Spleen (tissue), 11 donors: Measurements from ENCODE around the gene FAM171A1. TPM values are rescaled to one million over a fixed set of nuclear protein-coding genes. Genes with fewer than 3 reads are reported as not detected.
"Not testable (repeated sequence)": the region's sequence is repeated elsewhere in the genome, so short reads cannot be mapped to it uniquely, and the experiment has no call there.

Experiments used
- DNase-seq: peaks from one replicate; pipeline ENCODE4 v3.0.0-alpha.2; 2020
- H3K27ac ChIP-seq, 8 donors: fragments of 200-600 bp; sonication (generic) in 7 of 8; 1 replicate in 4 of 8; 2 replicates in 4 of 8; pipeline versions ENCODE4 v1.5.0 to v1.8.0; 2016 to 2021; ENCODE audit warnings: inconsistent platforms in 4 of 8, mild to moderate bottlenecking in 4 of 8, moderate library complexity in 1 of 8
- H3K27me3 ChIP-seq, 7 donors: fragments of 200-600 bp; sonication (generic) in 6 of 7; replicated peaks in 1 of 7; 1 replicate in 4 of 7; 2 replicates in 3 of 7; pipeline versions ENCODE4 v1.5.0 to v1.8.0; 2016 to 2021; ENCODE audit warnings: inconsistent platforms in 3 of 7, mild to moderate bottlenecking in 1 of 7
- H3K36me3 ChIP-seq, 6 donors: fragments of 200-600 bp; sonication (generic) in 5 of 6; 1 replicate in 4 of 6; 2 replicates in 2 of 6; pipeline versions ENCODE4 v1.5.0 to v1.8.0; 2016 to 2021; ENCODE audit warnings: inconsistent platforms in 2 of 6
- H3K4me1 ChIP-seq, 6 donors: fragments of 200-600 bp; sonication (generic) in 5 of 6; 1 replicate in 3 of 6; 2 replicates in 3 of 6; pipeline versions ENCODE4 v1.5.0 to v1.8.0; 2016 to 2021; ENCODE audit warnings: inconsistent platforms in 3 of 6
- H3K4me3 ChIP-seq, 8 donors: fragments of 200-600 bp; sonication (generic) in 7 of 8; 1 replicate in 4 of 8; 2 replicates in 4 of 8; pipeline versions ENCODE4 v1.5.0 to v1.8.0; 2016 to 2021; ENCODE audit warnings: inconsistent platforms in 4 of 8, mild to moderate bottlenecking in 4 of 8, moderate library complexity in 2 of 8
- H3K9me3 ChIP-seq, 8 donors: fragments of 200-600 bp; sonication (generic) in 7 of 8; 1 replicate in 4 of 8; 2 replicates in 4 of 8; pipeline versions ENCODE4 v1.5.0 to v1.8.0; 2016 to 2021; ENCODE audit warnings: inconsistent platforms in 4 of 8
- POLR2A ChIP-seq, 3 donors: fragments of 450-650 bp; IDR thresholded peaks; one replicate each; pipeline ENCODE4 v1.5.1; 2017; ENCODE audit warnings: antibody characterized with exemption in 3 of 3, mild to moderate bottlenecking in 1 of 3
- POLR2AphosphoS5 ChIP-seq, 3 donors: sonication (generic); formaldehyde crosslinking; IDR thresholded peaks; one replicate each; pipeline ENCODE4 v1.5.1; 2017; ENCODE audit warnings: antibody characterized with exemption in 3 of 3
- WGBS, 5 donors: extraction: QIAGEN DNeasy Blood & Tissue Kit in 3 of 5; methylation state at CpG; one replicate each; pipeline versions ENCODE4 v1.1.5 to v1.1.7; 2013 to 2018; 5-methylcytosine and 5-hydroxymethylcytosine counted together
- intact Hi-C: fragments of 100-400 bp; cut with DNase I; formaldehyde crosslinking; loops from one replicate; pipeline ENCODE4 v1.15.0; 2023; ENCODE audit warnings: low total_unique reads
- polyA plus RNA-seq, 3 donors: library from polyadenylated mRNA; stranded (reverse); fragments of 200-250 nt; gene quantifications; one replicate each; pipeline ENCODE4 v1.2.1, GENCODE V29; 2013
- total RNA-seq, 7 donors: library from RNA; depleted of rRNA in 3 of 7; stranded (reverse); fragments of >200 nt in 3 of 7; fragmentation: NEBNext Ultra II Directional in 4 of 7; extraction: Animal tissue kit (Norgen Biotek cat#: 25700) in 4 of 7; gene quantifications; one replicate each; pipeline versions ENCODE4 v1.1.0 to v1.2.1, GENCODE V29; 2016 to 2021
- TF ChIP-seq, protein P1 (sequence below), 11 experiments: fragments of 200-600 bp in 7 of 11; fragments of 450-650 bp in 4 of 11; sonication (generic) in 4 of 11; IDR thresholded peaks in 8 of 11; conservative IDR thresholded peaks in 3 of 11; 1 replicate in 7 of 11; 2 replicates in 4 of 11; pipeline versions ENCODE4 v1.4.0 to v1.8.0; 2016 to 2021; ENCODE audit warnings: antibody characterized with exemption in 11 of 11, inconsistent platforms in 4 of 11, mild to moderate bottlenecking in 1 of 11
- donor health status: healthy with polysubstance abuse.
- donor health status: DM: no; HTN: no; CAD: no; lungs with moderate emphysema.
- donor health status: DM: no; HTN: no; CAD: no.
- donor health status: Bipolar disorder and iron deficiency.
- donor health status: healthy.
- donor health status: DM: no; HTN: no; CAD: no.
- donor health status: DM: yes; HTN: yes; CAD: no.

Gene FAM171A1
- total and polyA plus RNA-seq, 10 donors, result 3.5 to 34.0 (median 19.6) TPM

DNA sequence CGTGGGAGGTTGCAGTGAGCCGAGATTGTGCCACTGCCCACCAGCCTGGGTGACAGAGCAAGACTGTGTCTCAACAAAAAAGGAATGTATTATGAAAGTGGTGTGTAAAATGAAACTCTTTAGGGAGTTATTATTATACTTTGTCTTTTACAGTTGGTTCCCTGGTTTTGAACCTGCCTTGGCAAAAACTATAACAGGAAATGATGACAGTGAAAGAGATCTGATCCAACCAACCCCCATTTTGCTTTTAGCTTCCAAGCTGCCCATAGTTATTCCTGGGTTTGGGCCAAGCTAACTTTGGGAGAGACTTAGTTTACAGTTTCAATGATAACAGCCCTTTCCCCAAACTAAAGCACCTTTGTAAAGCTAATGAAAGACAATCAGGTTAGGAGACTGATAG lies 168.4 kb downstream of the FAM171A1 start:
- intact Hi-C loops, result no loop called here
- H3K27ac ChIP-seq, result no peak overlapping the region
- 85 to 93% (median 87%) methylated on average over 2 of the region's 2 CpGs for WGBS, 5 donors
- TF ChIP-seq POLR2A (IDR thresholded peaks at IDR 0.05), result no peak
- TF ChIP-seq, protein P1, sequence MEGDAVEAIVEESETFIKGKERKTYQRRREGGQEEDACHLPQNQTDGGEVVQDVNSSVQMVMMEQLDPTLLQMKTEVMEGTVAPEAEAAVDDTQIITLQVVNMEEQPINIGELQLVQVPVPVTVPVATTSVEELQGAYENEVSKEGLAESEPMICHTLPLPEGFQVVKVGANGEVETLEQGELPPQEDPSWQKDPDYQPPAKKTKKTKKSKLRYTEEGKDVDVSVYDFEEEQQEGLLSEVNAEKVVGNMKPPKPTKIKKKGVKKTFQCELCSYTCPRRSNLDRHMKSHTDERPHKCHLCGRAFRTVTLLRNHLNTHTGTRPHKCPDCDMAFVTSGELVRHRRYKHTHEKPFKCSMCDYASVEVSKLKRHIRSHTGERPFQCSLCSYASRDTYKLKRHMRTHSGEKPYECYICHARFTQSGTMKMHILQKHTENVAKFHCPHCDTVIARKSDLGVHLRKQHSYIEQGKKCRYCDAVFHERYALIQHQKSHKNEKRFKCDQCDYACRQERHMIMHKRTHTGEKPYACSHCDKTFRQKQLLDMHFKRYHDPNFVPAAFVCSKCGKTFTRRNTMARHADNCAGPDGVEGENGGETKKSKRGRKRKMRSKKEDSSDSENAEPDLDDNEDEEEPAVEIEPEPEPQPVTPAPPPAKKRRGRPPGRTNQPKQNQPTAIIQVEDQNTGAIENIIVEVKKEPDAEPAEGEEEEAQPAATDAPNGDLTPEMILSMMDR (IDR thresholded peaks at IDR 0.05 in 8 of 11, conservative IDR thresholded peaks at IDR 0.05 in 3 of 11), result no peak
- TF ChIP-seq POLR2AphosphoS5 (IDR thresholded peaks at IDR 0.05), result no peak
- H3K36me3 ChIP-seq, result no peaks in the 10 kb centered on the region
- H3K4me3 ChIP-seq, result no peak overlapping the region
- peaks cover 0 to 19% (median 5%) of the 10 kb centered on the region in 6 donors for H3K4me1 ChIP-seq
- DNase-seq, result no peak
- no peaks in the 10 kb centered on the region for H3K9me3 ChIP-seq
- H3K27me3 ChIP-seq, result peaks cover 0 to 8% (median 0%) of the 10 kb centered on the region in 7 donors

DNA sequence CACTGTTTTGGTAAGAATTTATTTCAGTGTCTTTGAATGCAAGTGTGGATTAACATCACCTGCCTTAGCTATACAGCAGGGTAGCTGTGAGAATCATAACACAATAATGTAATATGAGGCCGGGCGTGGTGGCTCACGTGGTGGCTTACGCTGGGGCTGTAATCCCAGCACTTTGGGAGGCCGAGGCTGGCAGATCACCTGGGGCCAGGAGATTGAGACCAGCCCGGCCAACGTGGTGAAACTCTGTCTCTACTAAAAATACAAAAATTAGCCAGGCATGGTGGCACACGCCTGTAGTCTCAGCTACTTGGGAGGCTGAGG lies 168.8 kb downstream of the FAM171A1 start:
- H3K9me3 ChIP-seq, H3K27ac ChIP-seq, H3K4me3 ChIP-seq, H3K27me3 ChIP-seq, intact Hi-C loops, DNase-seq, H3K36me3 ChIP-seq: not testable (repeated sequence)
- WGBS, 5 donors, result 80 to 95% (median 93%) methylated on average over 8 of the region's 8 CpGs
- peaks cover 0 to 23% (median 2%) of the 10 kb centered on the region in 6 donors for H3K4me1 ChIP-seq

DNA sequence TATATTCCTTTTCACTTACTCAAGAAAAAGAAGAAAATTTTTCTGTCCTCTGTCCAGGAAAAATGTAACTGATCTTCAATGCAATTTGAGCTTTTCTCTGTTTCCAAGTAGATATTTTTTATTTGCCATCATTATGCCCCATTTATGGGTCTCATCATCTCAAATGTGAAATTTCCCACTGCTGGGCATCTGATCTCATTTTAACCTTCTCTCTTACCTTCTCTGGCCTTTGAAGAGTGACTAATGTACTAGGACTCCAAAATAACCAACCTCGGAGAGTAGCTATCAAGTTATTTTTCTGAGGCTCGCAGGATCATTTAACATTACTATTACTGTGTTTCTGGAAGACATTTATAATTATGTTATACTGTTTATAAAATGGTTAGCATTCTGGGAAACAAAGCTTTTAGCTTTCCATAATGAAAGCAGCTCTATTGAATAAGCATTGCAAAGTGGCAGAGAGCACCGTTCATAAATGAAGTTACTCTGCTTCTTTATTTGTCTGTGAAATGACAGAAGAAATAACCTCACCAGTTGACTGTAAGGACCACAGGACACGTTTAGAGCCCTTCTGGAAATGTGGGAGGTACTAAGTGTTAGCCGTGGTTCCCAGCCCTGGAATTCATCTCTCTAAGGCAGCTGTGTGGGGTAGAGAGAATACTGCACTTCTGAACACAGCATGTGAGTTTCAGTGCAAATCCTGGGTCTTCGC lies 169.3 kb downstream of the FAM171A1 start:
- Histone ChIP-seq H3K27me3 (peaks cover 0 to 10% (median 0%) of the 10 kb centered on the region in 7 donors), H3K4me1 (peaks cover 0 to 28% (median 3%) of the 10 kb centered on the region in 6 donors), H3K9me3 (no peaks in the 10 kb centered on the region), H3K36me3 (no peaks in the 10 kb centered on the region), H3K4me3 (no peak overlapping the region), H3K27ac (no peak overlapping the region)
- TF ChIP-seq, protein P1 (IDR thresholded peaks at IDR 0.05 in 8 of 11, conservative IDR thresholded peaks at IDR 0.05 in 3 of 11), result no peak
- TF ChIP-seq POLR2A (IDR thresholded peaks at IDR 0.05) (no peak), POLR2AphosphoS5 (IDR thresholded peaks at IDR 0.05) (no peak)
- intact Hi-C loops, result no loop called here
- no peak for DNase-seq
- 84 to 88% (median 85%) methylated on average over 6 of the region's 6 CpGs for WGBS, 5 donors

DNA sequence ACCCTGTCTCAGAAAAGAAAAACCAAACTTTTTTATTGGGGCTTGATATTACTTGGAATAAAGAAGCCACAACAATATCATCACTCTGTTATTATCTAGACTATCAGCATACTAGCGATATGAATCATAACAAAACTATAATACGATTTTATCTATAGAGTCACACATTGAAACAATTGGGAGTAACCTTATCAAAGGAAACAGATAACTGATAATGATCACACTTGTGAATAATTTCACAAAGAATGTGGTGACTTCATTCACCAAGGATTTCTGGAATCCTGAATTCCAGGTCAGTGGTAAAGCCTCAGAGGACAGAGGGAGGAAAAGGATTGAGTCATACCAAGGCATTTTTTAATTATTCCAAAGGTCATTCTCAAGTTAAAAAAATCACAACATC lies 170.5 kb downstream of the FAM171A1 start:
- no peaks in the 10 kb centered on the region for H3K36me3 ChIP-seq
- no peak for DNase-seq
- peak overlapping the region in 1 of 8 donors; percentile 45 for H3K27ac ChIP-seq
- 28 to 46% (median 35%) methylated on average over 2 of the region's 2 CpGs for WGBS, 5 donors
- TF ChIP-seq POLR2A (IDR thresholded peaks at IDR 0.05), result no peak
- TF ChIP-seq, protein P1 (IDR thresholded peaks at IDR 0.05 in 8 of 11, conservative IDR thresholded peaks at IDR 0.05 in 3 of 11), result no peak
- no peak for TF ChIP-seq POLR2AphosphoS5 (IDR thresholded peaks at IDR 0.05)
- H3K4me1 ChIP-seq, result peaks cover 0 to 38% (median 11%) of the 10 kb centered on the region in 6 donors
- intact Hi-C loops, result no loop called here
- H3K4me3 ChIP-seq, result no peak overlapping the region
- H3K27me3 ChIP-seq, result peaks cover 0 to 13% (median 0%) of the 10 kb centered on the region in 7 donors
- H3K9me3 ChIP-seq, result no peaks in the 10 kb centered on the region
